ENCODE results near the gene NKX2-3.
A peak's percentile ranks its signal among the peaks of the same experiment; 100 is the strongest.

NKX2-3 gene

DNA sequence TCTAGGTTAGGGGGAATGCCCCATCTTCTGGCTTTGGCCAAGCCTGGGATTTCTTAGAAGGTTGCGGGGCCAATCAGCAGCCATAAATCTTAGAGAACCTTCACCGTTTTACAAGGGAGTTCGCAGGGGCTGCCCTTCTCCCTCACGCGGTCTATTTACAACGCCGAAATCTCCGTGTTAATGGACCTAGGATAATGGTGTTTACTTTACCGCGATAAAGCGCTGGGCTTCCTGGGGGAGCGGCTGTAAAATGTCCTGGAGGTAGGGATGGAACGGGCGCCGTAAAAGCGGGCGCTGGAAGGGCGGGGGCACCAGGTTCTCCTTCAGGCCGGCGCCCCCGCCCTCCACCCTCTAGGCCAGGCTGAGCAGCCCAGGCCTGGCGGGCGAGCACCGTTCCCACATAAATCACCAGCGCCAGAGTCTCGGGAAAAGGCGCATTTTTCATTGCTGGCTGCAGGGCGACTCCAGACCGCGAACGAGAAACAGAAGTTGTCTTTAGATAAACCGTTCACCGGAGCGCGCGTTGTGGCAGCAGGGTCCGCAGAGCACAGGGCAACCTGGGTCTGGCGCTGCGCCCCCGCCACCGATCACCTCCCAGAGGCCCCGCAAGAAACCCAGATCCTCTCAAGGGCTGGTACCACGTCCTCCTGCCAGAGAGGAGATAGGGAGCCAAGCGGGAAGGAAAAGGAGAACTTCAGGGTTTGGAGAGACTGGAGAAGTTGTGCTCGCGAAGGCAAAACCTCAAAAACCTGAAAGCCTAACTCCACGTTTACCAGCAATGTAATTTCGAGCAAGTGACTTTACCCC is 12.5 kb upstream of the NKX2-3 start:
- Histone ChIP-seq H3K9ac (ENCODE audit: low read length in 5 of 5) (no peak overlapping the region), H3K9me3 (ENCODE audit: control insufficient read depth in 5 of 5, low read length in 5 of 5) (no peaks in the 10 kb centered on the region), H3K4me3 (ENCODE audit: low read depth in 1 of 5, low read length in 5 of 5) (no peak overlapping the region), H3K27ac (ENCODE audit: low read depth, low read length) (no peak overlapping the region), H3K27me3 (ENCODE audit: control insufficient read depth in 5 of 5, insufficient read depth in 4 of 5, low read length in 5 of 5) (peaks cover 44 to 62% (median 60%) of the 10 kb centered on the region in 5 donors), H3K4me1 (ENCODE audit: control insufficient read depth in 5 of 5, insufficient read depth in 5 of 5, low read length in 5 of 5) (peaks cover 0 to 22% (median 3%) of the 10 kb centered on the region in 5 donors), H3K36me3 (ENCODE audit: control insufficient read depth in 5 of 5, insufficient read depth in 5 of 5, low read length in 5 of 5) (no peaks in the 10 kb centered on the region)

DNA sequence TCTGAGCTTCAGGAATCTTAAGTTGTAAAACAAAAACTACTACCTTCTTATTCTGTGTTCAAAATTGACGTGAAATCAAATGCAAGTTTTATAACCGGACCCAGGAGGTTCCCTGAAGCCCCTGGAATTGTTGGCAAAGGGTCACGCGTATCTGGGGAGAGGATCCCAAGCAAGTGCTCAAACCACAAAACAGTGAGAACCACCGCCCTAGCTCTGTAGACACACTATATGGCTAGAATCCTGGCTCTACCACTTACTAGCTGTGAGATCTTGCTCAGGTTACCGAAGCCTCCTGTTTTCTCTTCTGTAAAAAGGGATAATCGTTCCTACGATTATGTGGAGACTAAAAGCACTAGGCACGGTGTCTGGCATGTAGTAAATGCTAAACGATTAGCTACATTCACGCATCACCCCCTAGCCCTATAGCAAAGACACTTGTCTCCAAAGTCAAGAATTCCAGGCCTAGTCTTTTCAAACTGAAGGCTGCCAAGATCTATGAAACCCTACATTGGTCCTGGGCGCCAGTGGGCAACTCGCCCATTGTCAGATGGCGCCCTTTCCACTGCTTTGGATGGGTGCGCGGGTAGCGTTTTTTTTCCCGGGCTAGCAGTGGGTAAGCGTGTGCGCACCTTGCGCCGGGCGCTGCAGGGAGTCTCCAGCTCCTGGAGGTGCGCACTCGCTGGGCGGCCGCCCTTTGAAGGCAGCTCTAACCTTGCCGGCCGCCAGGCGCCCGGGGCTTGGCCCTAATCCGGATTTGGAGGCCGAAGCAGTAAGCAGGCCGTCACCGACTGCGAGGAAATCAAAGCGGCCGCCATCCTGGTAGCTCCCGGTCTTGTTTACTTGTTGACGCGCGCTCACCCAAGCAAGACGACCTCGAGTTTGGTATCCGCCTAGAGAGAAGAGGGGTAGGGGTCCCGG is 11.6 kb upstream of the NKX2-3 start:
- no peak overlapping the region for H3K9ac ChIP-seq (ENCODE audit: low read length in 5 of 5)
- peaks cover 0 to 22% (median 3%) of the 10 kb centered on the region in 5 donors for H3K4me1 ChIP-seq (ENCODE audit: control insufficient read depth in 5 of 5, insufficient read depth in 5 of 5, low read length in 5 of 5)
- no peak overlapping the region for H3K4me3 ChIP-seq (ENCODE audit: low read depth in 1 of 5, low read length in 5 of 5)
- H3K27me3 ChIP-seq (ENCODE audit: control insufficient read depth in 5 of 5, insufficient read depth in 4 of 5, low read length in 5 of 5), result peaks cover 42 to 70% (median 65%) of the 10 kb centered on the region in 5 donors
- H3K27ac ChIP-seq (ENCODE audit: low read depth, low read length), result no peak overlapping the region
- H3K36me3 ChIP-seq (ENCODE audit: control insufficient read depth in 5 of 5, insufficient read depth in 5 of 5, low read length in 5 of 5), result no peaks in the 10 kb centered on the region
- no peaks in the 10 kb centered on the region for H3K9me3 ChIP-seq (ENCODE audit: control insufficient read depth in 5 of 5, low read length in 5 of 5)

DNA sequence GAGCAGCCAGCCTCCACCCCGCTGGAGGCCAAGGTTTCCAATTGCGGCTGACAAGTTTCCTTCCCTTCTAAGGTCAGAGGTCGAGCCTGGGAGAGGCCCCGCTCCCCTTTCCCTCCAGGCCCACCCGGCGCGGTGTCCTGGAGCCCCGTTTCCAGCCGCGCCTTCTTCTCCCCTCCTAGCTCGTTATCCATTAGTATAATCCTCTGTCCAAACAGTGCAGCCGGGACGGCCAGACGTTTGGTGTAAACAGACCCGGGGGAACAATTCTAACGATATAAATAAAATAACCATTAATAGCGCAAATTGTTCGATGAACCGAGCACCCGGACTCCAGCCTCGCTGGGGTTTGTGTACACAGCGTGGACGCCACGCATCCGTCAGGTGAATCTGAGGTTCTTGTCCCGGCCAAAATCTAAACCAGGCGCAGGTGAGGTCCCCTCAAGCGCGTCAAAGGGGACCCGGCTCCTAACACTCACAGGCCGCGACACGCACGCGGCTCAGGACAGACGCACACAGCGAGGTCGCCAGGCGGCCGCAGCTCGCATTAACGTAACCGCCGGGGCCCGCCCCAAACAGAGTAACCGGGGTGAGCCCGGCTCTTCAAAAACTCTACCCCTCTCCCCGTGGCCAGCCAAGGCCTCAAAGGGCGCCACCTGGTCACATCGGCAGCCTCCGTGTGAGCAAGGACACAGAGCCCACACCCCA is 10.8 kb upstream of the NKX2-3 start:
- H3K27me3 ChIP-seq (ENCODE audit: control insufficient read depth in 5 of 5, insufficient read depth in 4 of 5, low read length in 5 of 5), result peaks cover 48 to 78% (median 73%) of the 10 kb centered on the region in 5 donors
- H3K4me1 ChIP-seq (ENCODE audit: control insufficient read depth in 5 of 5, insufficient read depth in 5 of 5, low read length in 5 of 5), result peaks cover 0 to 22% (median 3%) of the 10 kb centered on the region in 5 donors

GRCh38 chr10:99522470-99523250 is 10.1 kb upstream of the NKX2-3 start:
- Histone ChIP-seq H3K36me3 (ENCODE audit: control insufficient read depth in 5 of 5, insufficient read depth in 5 of 5, low read length in 5 of 5) (no peaks in the 10 kb centered on the region), H3K9ac (ENCODE audit: low read length in 5 of 5) (no peak overlapping the region), H3K27ac (ENCODE audit: low read depth, low read length) (no peak overlapping the region), H3K9me3 (ENCODE audit: control insufficient read depth in 5 of 5, low read length in 5 of 5) (no peaks in the 10 kb centered on the region), H3K27me3 (ENCODE audit: control insufficient read depth in 5 of 5, insufficient read depth in 4 of 5, low read length in 5 of 5) (peaks cover 54 to 86% (median 80%) of the 10 kb centered on the region in 5 donors), H3K4me3 (ENCODE audit: low read depth in 1 of 5, low read length in 5 of 5) (peak overlapping the region in 1 of 5 donors; percentile 23), H3K4me1 (ENCODE audit: control insufficient read depth in 5 of 5, insufficient read depth in 5 of 5, low read length in 5 of 5) (peaks cover 0 to 25% (median 3%) of the 10 kb centered on the region in 5 donors)

More for the DNA sequence above, 10.8 kb upstream of the NKX2-3 start:
- Histone ChIP-seq H3K36me3 (ENCODE audit: control insufficient read depth in 5 of 5, insufficient read depth in 5 of 5, low read length in 5 of 5) (no peaks in the 10 kb centered on the region), H3K27ac (ENCODE audit: low read depth, low read length) (no peak overlapping the region), H3K4me3 (ENCODE audit: low read depth in 1 of 5, low read length in 5 of 5) (no peak overlapping the region), H3K9ac (ENCODE audit: low read length in 5 of 5) (no peak overlapping the region), H3K9me3 (ENCODE audit: control insufficient read depth in 5 of 5, low read length in 5 of 5) (no peaks in the 10 kb centered on the region)

DNA sequence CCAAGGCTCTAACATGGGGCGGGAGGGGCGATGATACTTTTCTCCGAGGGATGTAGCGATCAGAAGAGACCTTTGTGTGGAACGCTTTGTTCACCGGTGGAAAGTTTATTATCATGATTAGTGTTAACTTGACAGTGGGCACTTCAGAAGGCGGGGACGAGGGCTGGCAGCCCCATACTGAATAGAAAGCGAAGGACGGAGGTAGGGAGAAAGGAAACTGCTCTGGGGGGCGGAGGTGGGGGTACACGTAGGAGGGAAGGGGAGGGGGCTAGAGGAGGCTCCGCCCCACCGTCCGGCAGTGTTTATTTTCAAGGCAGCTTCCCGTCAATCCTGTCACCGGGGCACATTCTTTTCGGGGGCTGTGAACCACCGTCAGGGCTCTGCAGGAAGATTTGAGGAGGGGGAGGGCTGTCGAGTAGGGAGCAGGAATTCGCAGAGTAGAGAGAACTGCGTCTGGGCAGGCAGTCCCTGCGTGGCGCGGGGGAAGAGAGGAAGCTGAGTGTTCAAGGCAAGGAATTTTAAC is 9.4 kb upstream of the NKX2-3 start:
- Histone ChIP-seq H3K4me3 (ENCODE audit: low read depth in 1 of 5, low read length in 5 of 5) (peak overlapping the region in 1 of 5 donors; percentile 23), H3K9ac (ENCODE audit: low read length in 5 of 5) (no peak overlapping the region), H3K27ac (ENCODE audit: low read depth, low read length) (no peak overlapping the region), H3K4me1 (ENCODE audit: control insufficient read depth in 5 of 5, insufficient read depth in 5 of 5, low read length in 5 of 5) (peaks cover 0 to 28% (median 6%) of the 10 kb centered on the region in 5 donors), H3K27me3 (ENCODE audit: control insufficient read depth in 5 of 5, insufficient read depth in 4 of 5, low read length in 5 of 5) (peaks cover 61 to 92% (median 86%) of the 10 kb centered on the region in 5 donors), H3K9me3 (ENCODE audit: control insufficient read depth in 5 of 5, low read length in 5 of 5) (no peaks in the 10 kb centered on the region), H3K36me3 (ENCODE audit: control insufficient read depth in 5 of 5, insufficient read depth in 5 of 5, low read length in 5 of 5) (no peaks in the 10 kb centered on the region)

DNA sequence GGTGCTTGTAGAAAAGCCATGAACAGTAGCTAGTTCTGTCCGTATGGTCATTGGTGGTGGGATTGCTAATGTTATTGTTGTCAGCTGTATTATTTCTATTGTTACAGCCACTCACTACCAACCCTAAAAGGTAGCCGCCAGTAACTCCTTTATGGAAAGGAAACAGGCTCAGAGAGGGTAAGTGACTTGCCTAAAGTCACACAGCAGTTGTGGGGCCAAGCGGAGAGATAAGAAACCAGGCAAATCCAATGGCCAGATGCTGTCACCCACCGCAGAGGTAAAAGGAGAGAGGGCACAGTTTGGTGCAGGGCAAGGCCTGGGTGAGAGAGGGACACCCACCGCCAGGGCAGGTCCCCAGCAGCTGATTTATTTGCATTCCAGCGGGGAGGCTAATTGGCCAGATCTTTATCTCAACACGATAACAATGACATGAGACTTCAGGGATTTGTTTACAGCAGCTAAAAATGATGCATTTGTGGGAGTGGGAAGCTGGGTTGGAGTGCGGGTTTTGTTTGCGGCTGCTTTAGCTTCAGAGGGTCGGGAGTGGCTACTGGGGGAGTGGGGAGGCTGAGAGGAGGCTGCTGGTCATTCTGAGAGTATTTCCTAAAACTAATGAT is 8.6 kb upstream of the NKX2-3 start:
- Histone ChIP-seq H3K4me1 (ENCODE audit: control insufficient read depth in 5 of 5, insufficient read depth in 5 of 5, low read length in 5 of 5) (peaks cover 0 to 28% (median 6%) of the 10 kb centered on the region in 5 donors), H3K27ac (ENCODE audit: low read depth, low read length) (no peak overlapping the region), H3K9me3 (ENCODE audit: control insufficient read depth in 5 of 5, low read length in 5 of 5) (no peaks in the 10 kb centered on the region), H3K4me3 (ENCODE audit: low read depth in 1 of 5, low read length in 5 of 5) (no peak overlapping the region), H3K36me3 (ENCODE audit: control insufficient read depth in 5 of 5, insufficient read depth in 5 of 5, low read length in 5 of 5) (no peaks in the 10 kb centered on the region), H3K9ac (ENCODE audit: low read length in 5 of 5) (no peak overlapping the region), H3K27me3 (ENCODE audit: control insufficient read depth in 5 of 5, insufficient read depth in 4 of 5, low read length in 5 of 5) (peaks cover 65 to 98% (median 89%) of the 10 kb centered on the region in 5 donors)

DNA sequence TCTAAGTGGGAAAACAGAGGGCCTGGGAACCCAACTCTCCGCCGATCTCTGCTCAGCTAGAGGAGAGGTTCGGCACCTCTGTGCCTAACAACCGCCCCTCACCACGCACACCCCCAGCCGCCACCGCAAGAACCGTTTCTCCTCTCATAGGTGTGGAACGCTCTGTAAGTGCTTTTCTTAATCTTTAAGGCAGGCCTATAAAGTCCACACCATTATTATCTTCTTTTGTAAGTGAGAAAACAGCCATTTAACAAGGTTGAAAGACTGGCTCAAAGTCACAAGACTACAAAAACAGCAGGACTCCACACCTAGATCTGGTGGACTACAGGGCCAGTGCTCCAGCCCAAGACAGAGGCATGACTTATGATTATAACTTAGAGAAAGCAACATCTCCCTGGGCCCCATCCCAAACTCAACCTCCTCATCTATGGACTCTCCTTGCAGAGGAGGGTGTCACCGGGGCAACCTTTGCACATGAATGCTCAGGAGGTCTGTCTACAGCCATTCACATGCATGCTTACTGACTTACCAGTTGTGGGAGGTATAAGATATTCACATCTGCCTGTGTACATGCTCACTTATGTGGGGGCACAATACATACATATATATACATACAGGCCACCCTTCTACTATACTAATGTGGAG is 7.9 kb upstream of the NKX2-3 start:
- Histone ChIP-seq H3K4me3 (ENCODE audit: low read depth in 1 of 5, low read length in 5 of 5) (no peak overlapping the region), H3K27me3 (ENCODE audit: control insufficient read depth in 5 of 5, insufficient read depth in 4 of 5, low read length in 5 of 5) (peaks cover 67 to 98% (median 89%) of the 10 kb centered on the region in 5 donors), H3K36me3 (ENCODE audit: control insufficient read depth in 5 of 5, insufficient read depth in 5 of 5, low read length in 5 of 5) (no peaks in the 10 kb centered on the region), H3K27ac (ENCODE audit: low read depth, low read length) (no peak overlapping the region), H3K9me3 (ENCODE audit: control insufficient read depth in 5 of 5, low read length in 5 of 5) (no peaks in the 10 kb centered on the region), H3K9ac (ENCODE audit: low read length in 5 of 5) (no peak overlapping the region), H3K4me1 (ENCODE audit: control insufficient read depth in 5 of 5, insufficient read depth in 5 of 5, low read length in 5 of 5) (peaks cover 0 to 28% (median 6%) of the 10 kb centered on the region in 5 donors)

- Histone ChIP-seq H3K27ac (ENCODE audit: low read depth, low read length) (no peak overlapping the region), H3K9me3 (ENCODE audit: control insufficient read depth in 5 of 5, low read length in 5 of 5) (no peaks in the 10 kb centered on the region), H3K36me3 (ENCODE audit: control insufficient read depth in 5 of 5, insufficient read depth in 5 of 5, low read length in 5 of 5) (no peaks in the 10 kb centered on the region), H3K4me1 (ENCODE audit: control insufficient read depth in 5 of 5, insufficient read depth in 5 of 5, low read length in 5 of 5) (peaks cover 0 to 37% (median 12%) of the 10 kb centered on the region in 5 donors), H3K27me3 (ENCODE audit: control insufficient read depth in 5 of 5, insufficient read depth in 4 of 5, low read length in 5 of 5) (peaks cover 70 to 98% (median 88%) of the 10 kb centered on the region in 5 donors), H3K4me3 (ENCODE audit: low read depth in 1 of 5, low read length in 5 of 5) (no peak overlapping the region), H3K9ac (ENCODE audit: low read length in 5 of 5) (no peak overlapping the region)
These were observed 6.8 kb upstream of the NKX2-3 start for GRCh38 chr10:99525897-99526296.
